Measurements from ENCODE around the gene KCTD15.

Gene KCTD15

GRCh38 chr19:33772102-33772857 lies 24.4 kb upstream of the KCTD15 start:
- DNase-seq = no peak

DNA sequence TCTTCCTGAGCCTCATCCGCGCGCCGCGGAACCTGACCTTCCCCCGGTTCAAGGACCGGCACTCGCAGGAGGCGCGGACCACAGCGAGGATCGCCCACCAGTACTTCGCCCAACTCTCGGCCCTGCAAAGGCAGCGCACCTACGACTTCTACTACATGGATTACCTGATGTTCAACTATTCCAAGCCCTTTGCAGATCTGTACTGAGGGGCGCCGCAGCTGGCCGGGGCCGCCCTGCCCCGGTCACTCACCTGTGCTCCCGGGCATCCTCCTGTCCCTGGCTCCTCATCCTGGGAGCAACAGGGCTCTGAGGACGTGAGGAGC lies 23.9 kb upstream of the KCTD15 start:
- DNase-seq = no peak

DNA sequence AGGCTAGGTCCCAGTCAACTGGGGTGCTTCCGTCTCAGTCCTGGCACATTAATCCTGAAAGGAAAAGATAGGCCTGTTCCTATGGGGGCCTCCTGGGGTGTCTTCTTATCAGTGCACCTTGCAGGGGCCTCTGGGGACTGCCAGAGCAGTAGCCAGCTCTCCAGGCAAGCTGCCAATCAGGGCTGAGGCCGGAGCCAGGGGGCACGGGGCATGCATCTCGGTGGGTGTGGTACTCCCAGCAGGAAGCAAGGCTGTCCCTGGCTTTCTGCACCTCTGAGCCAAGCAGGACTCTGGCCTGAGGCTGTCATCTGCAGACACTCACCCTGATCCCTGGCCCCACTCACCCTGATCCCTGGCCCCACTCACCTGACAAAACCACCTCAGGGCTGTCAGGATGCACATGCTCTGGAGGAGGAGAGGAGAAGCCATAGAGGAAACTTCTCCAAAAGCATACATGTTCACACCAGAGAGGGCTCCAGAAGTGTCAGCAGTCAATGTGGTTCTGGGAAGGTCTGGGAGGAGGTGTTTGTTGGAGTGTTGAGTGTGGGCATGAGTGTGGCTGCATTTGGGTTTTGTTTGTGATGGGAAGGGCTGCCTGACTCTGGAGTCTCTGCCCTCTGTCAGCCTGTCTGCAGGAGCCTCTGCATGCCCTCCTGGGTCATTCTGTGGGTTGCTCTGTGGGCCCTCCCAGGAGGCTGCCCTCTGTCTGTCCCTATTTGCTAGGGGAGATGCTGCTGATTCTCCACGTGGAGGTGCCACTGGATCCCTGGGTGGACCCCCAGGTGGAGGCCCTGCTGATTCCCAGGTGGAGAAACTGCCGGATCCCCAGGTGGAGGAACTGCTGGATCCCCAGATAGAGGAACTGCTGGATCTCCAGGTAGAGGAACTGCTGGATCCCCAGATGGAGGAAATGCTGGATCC lies 22.7 kb upstream of the KCTD15 start:
- DNase-seq = no peak

DNA sequence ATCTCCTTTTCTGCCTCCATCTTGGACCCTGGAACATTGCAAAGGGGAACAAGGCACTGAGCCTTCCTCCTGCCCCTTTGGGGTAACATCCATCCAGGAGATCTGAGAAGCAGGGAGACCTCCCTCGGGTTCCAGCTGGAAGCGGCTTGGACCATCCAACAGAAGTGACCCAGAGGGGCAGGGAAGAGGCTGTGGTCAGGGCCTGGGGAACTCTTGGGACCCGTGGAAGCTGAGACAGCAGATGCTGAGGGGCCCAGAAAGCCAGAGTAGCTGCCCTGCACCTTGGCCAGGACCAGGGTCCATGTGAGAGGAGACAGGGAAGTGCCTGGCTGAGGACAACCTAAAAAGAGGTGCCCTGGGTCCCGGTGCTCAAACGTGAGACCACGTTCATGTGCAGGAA lies 21.9 kb upstream of the KCTD15 start:
- no peak for DNase-seq

DNA sequence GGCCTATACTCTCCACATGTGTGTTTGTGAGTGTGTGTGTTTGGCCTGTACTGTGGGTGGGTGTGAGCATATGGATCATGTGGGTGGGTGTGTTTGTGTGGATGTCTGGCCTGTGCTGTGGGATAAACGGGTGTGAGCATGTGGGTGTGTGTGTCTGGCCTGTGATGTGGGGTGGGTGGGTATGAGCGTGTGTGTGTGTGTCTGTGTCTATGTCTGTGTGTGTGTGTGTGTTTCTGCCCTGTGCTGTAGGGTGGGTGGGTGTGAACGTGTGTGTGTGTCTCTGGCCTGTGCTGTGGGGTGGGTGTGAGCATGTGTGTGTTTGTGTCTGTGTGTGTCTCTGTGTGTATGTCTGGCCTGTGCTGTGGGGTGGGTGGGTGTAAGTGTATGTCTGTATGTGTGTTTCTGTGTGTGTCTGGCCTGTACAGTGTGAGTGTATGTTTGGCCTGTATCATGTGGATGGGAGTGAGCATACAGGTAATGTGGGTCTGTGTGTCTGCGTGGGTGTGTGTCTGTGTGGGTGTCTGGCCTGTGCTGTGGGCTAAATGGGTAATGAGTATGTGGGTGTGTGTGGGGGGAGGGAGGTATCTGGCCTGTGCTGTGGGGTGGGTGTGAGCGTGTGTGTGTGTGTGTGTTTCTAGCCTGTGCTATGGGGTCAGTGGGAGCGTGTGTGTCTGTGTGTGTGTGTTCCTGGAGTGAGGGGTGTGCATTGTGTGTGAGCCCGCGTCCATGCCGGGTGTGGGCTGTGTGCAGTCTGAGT lies 20.8 kb upstream of the KCTD15 start:
- no peak for DNase-seq

GRCh38 chr19:33777351-33777750 lies 19.3 kb upstream of the KCTD15 start:
- no peak for DNase-seq

DNA sequence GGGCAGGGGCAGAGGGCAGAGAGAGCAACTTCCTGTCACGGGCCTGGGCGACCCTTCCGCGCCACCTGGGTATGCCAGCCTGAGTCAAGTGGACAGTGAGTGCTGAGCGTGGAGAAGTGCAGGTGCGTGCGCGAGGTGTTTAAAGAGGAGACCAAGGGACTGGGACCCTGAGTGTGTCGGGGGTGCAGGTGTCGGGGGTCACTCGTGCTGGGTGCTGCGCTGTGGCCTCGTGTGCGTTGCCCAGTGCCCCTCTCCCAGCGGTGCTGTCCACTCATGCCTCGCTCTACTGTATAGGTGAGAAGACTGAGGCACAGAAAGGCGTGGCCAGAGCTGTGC lies 18.9 kb upstream of the KCTD15 start:
- DNase-seq = no peak

- peak; percentile 93 for DNase-seq
These were observed 18.4 kb upstream of the KCTD15 start for GRCh38 chr19:33778089-33778791.

- no peak for DNase-seq
These were observed 16.8 kb upstream of the KCTD15 start for GRCh38 chr19:33779849-33780248.

GRCh38 chr19:33780251-33780650 lies 16.4 kb upstream of the KCTD15 start:
- no peak for DNase-seq

- DNase-seq = no peak
These were observed 15.9 kb upstream of the KCTD15 start for GRCh38 chr19:33780746-33781145.

DNA sequence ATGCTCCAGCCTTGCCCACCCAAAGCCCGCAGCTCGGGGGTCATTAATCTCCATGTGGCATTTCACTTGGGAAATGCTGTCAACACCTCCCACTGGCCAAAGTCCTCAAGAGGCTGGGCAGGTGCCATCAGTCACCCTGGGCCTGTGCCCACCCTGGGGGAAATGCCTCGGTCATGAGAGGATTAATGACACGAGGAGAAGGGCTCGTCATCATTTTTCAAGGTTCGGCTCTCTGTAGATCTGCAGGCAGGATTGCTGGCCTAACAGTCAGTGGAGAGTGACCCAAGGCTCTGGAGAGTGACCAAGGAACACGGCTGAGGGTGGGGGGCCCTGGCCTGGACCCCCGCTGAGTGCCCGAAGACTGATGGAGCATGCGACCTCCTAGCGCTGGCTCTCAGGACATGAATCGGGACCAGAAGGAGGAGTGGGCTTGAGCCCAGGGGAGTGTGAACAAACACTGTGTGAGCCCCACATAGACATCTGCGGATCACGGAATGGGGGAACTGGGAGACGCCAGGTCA lies 15.2 kb upstream of the KCTD15 start:
- no peak for DNase-seq

GRCh38 chr19:33781996-33782395 lies 14.7 kb upstream of the KCTD15 start:
- DNase-seq = no peak

- DNase-seq = no peak
These were observed 12.2 kb upstream of the KCTD15 start for GRCh38 chr19:33784432-33784831.

DNA sequence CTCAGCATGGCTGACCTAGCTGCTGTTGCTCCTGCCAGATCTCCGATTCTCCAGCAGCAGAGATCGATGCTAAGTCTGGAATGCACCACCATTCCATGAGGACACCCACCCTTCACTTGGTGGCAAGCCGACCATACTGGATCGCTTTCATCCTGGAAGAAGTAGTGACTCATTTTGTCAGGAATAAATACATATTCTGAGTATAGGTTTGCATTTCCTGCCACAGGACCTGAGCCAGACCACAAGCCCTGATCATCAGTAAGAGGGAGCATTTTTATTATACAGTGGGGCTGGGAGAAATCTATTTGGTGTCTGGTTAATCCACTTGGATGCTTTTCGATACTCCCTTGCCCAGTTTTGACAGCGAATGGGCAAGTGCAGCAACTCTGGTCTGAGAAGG lies 10.9 kb upstream of the KCTD15 start:
- DNase-seq = no peak

DNA sequence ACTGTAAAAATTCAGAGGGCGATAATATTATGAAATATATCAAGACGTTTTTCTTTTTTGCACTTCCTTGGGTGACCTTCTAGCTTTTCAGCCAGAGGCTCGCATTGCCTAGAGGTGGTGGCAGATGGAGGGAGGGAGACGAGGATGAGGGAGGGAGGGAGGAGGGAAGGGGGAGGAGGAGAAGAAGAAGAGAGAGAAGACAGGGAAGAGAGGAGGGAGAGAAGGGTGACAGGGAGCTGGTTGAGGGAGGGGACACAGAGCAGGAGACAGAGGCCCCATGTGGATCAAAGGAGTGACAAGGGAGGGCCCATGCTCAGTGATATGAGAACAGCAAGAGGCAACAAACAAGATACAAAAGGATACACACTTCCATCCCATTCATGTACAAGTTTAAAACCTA lies 8.0 kb upstream of the KCTD15 start:
- no peak for DNase-seq

DNA sequence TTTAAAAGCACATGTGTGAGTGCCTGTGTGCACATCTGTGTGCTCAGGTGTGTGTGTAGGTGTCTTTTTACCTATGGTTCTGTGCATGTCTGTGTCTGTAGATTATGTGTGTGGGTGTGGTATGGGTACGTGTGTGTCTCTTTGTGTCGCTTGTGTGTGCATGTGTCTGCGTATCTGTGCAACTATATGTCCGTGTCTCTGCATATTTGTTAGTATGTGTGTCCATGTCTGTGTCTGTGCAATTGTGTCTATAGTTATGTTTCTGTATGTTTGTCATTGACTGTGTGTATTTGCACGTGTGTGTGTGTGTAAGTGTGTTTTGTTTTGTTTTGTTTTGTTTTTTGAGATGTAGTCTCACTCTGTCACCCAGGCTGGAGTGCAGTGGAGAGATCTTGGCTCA lies 7.3 kb upstream of the KCTD15 start:
- DNase-seq = no peak

GRCh38 chr19:33794683-33795369 lies 1.8 kb upstream of the KCTD15 start:
- no peak for DNase-seq

GRCh38 chr19:33795370-33796163 lies 1.1 kb upstream of the KCTD15 start:
- peak; percentile 77 for DNase-seq

DNA sequence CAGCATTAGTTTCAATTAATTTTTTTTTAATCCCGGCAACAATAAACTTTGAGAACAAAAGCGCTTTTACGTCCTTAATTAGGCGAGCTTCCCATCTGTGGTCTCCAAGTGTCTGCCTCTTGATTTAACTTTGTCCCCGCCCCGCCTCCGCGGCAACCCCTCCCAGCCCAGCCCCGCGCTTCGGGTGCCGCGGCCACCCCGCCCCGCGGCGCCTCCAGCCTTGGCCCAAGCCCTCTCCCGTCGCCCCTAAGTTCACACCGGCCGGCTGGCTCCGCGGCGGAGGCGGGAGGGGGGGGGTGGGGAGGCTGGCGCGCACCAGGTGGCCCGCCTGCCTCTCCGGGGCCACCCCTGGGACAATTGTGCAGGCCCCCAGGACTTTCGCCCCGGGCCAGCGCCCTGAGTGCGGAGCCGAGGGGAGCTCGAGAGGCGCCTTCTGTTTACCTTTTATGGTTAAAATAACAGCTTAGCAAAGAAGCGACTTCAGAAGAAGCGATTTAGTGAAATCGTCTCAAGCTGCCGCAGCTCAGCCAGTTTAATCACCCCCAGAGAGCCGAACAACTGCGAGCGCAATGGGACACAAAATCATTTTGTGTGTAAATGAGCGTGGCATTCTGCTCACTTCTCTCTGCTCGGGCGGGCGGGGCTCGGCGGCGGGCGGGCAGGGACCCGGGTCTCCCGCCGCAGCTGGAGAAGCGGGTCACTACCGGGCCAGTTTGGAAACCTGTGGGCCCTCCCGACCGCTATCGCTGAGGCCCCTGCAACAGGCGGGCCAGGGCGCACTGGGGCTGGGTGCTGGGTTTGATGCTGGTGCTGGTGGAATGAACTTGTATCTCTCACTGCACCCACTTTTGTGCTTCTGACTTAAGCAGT lies 1.4 kb downstream of the KCTD15 start:
- DNase-seq = no peak

Measured in stimulated activated CD8-positive, alpha-beta memory T cell treated with anti-CD3 and anti-CD28 coated beads, Interleukin-4, amount 100 ng/mL, for 48 hours (primary cell).